HEK293 (cell line): ENCODE measurements around the gene GIMAP6.
"Not testable (repeated sequence)": the region's sequence is repeated elsewhere in the genome, so short reads cannot be mapped to it uniquely, and the experiment has no call there.

Experiments used
- PRDM10 ChIP-seq: fragments of 450-650 bp; formaldehyde crosslinking; IDR thresholded peaks from 2 replicates; pipeline ENCODE4 v1.5.1; 2016; ENCODE audit warnings: missing biosample characterization, missing genetic modification characterization
- ZBTB7A ChIP-seq: fragments of 450-650 bp; formaldehyde crosslinking; IDR thresholded peaks from 2 replicates; pipeline ENCODE4 v1.5.1; 2016; ENCODE audit warnings: low read depth, missing biosample characterization, missing genetic modification characterization
- ZNF169 ChIP-seq: fragments of 450-650 bp; formaldehyde crosslinking; IDR thresholded peaks from 2 replicates; pipeline ENCODE4 v1.5.1; 2016; ENCODE audit warnings: missing biosample characterization, missing genetic modification characterization
- ZNF174 ChIP-seq: fragments of 450-650 bp; formaldehyde crosslinking; IDR thresholded peaks from 2 replicates; pipeline ENCODE4 v1.5.0; 2017; ENCODE audit warnings: missing biosample characterization, mild to moderate bottlenecking, missing genetic modification characterization
- ZNF324 ChIP-seq: fragments of 450-650 bp; formaldehyde crosslinking; IDR thresholded peaks from 2 replicates; pipeline ENCODE4 v1.5.1; 2016; ENCODE audit warnings: missing biosample characterization, missing genetic modification characterization
- TF ChIP-seq, protein P1 (sequence below): fragments of 450-650 bp; formaldehyde crosslinking; IDR thresholded peaks from 2 replicates; pipeline ENCODE4 v1.5.1; 2016; ENCODE audit warnings: missing biosample characterization, missing genetic modification characterization
- TF ChIP-seq, protein P2 (sequence below): fragments of 450-650 bp; formaldehyde crosslinking; IDR thresholded peaks from 2 replicates; pipeline ENCODE4 v1.5.1; 2016; ENCODE audit warnings: missing biosample characterization, missing genetic modification characterization

DNA sequence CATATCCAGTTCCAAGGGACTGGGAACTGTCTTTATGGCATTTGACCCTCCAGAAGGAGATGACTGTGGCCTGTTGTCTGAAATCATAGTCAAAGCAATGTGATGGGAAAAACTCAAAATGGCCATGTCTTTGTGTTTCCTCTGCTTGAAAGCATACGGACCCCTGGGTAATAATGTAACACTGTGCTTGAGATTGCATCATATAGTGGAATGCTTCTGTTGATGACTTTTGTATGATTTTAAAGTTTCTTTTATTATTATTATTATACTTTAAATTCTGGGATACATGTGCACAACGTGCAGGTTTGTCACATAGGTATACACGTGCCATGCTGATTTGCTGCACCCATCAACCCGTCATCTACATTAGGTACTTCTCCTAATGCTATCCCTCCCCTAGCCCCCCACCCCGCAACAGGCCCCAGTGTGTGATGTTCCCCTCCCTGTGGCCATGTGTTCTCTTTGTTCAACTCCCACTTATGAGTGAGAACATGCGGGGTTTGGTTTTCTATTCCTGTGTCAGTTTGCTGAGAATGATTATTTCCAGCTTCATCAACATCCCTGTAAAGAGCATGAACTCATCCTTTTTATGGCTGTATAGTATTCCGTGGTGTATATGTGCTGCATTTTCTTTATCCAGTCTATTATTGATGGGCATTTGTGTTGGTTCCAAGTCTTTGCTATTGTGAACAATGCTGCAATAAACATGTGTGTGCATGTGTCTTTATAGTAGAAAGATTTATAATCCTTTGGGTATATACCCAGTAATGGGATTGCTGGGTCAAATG, 39.8 kb upstream of the GIMAP6 start:
- TF ChIP-seq, protein P1, sequence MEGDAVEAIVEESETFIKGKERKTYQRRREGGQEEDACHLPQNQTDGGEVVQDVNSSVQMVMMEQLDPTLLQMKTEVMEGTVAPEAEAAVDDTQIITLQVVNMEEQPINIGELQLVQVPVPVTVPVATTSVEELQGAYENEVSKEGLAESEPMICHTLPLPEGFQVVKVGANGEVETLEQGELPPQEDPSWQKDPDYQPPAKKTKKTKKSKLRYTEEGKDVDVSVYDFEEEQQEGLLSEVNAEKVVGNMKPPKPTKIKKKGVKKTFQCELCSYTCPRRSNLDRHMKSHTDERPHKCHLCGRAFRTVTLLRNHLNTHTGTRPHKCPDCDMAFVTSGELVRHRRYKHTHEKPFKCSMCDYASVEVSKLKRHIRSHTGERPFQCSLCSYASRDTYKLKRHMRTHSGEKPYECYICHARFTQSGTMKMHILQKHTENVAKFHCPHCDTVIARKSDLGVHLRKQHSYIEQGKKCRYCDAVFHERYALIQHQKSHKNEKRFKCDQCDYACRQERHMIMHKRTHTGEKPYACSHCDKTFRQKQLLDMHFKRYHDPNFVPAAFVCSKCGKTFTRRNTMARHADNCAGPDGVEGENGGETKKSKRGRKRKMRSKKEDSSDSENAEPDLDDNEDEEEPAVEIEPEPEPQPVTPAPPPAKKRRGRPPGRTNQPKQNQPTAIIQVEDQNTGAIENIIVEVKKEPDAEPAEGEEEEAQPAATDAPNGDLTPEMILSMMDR (tag by site-specific recombination) = not testable (repeated sequence)
- TF ChIP-seq, protein P2, sequence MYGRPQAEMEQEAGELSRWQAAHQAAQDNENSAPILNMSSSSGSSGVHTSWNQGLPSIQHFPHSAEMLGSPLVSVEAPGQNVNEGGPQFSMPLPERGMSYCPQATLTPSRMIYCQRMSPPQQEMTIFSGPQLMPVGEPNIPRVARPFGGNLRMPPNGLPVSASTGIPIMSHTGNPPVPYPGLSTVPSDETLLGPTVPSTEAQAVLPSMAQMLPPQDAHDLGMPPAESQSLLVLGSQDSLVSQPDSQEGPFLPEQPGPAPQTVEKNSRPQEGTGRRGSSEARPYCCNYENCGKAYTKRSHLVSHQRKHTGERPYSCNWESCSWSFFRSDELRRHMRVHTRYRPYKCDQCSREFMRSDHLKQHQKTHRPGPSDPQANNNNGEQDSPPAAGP (tag by site-specific recombination) = not testable (repeated sequence)
- TF ChIP-seq ZBTB7A; ZNF169; PRDM10 (tag by site-specific recombination); ZNF174 (tag by site-specific recombination); ZNF324 (tag by site-specific recombination): not testable (repeated sequence)
